GM18861 (cell line): ENCODE results near the gene TMSB15C.
A peak's percentile ranks its signal among the peaks of the same experiment; 100 is the strongest.
"Not testable (repeated sequence)": the region's sequence is repeated elsewhere in the genome, so short reads cannot be mapped to it uniquely, and the experiment has no call there.

Experiments used
- ATAC-seq: cut with Tn5 transposase; IDR thresholded peaks from one replicate; pipeline ENCODE4 v1.9.1; 2021; ENCODE audit not compliant: unreplicated experiment

The TMSB15C gene

GRCh38 chrX:104075778-104076445, at the start of gene TMSB15C:
Gene TMSB15C, minus strand, starts transcription at chrX:104076236.
- not testable (repeated sequence) for ATAC-seq

- ATAC-seq = no peak
Measured at GRCh38 chrX:104122829-104123228, 46.8 kb upstream of the TMSB15C start.

GRCh38 chrX:104118765-104119164, 42.7 kb upstream of the TMSB15C start:
- no peak for ATAC-seq

GRCh38 chrX:104117759-104118158, 41.7 kb upstream of the TMSB15C start:
- ATAC-seq = no peak

- ATAC-seq = peak; percentile 31
Measured at GRCh38 chrX:104113222-104113965, 37.4 kb upstream of the TMSB15C start.

- peak; percentile 70 for ATAC-seq
Measured at GRCh38 chrX:104112326-104112951, 36.4 kb upstream of the TMSB15C start, which contains the start of gene ZCCHC18. Gene ZCCHC18, plus strand, starts transcription at chrX:104112523. Its CDS starts 1,589 bp downstream, at chrX:104114112.

GRCh38 chrX:104110491-104111240, 34.6 kb upstream of the TMSB15C start:
- peak; percentile 27 for ATAC-seq

GRCh38 chrX:104108955-104109354, 32.9 kb upstream of the TMSB15C start:
- no peak for ATAC-seq

GRCh38 chrX:104105330-104106262, 29.6 kb upstream of the TMSB15C start:
- no peak for ATAC-seq

GRCh38 chrX:104104676-104105075, 28.6 kb upstream of the TMSB15C start:
- ATAC-seq = no peak

- no peak for ATAC-seq
Measured at GRCh38 chrX:104098919-104099318, 22.9 kb upstream of the TMSB15C start.

- peak; percentile 74 for ATAC-seq
Measured at GRCh38 chrX:104098151-104098808, 22.2 kb upstream of the TMSB15C start.

GRCh38 chrX:104085919-104086318, 9.9 kb upstream of the TMSB15C start:
- no peak for ATAC-seq

- ATAC-seq = no peak
Measured at GRCh38 chrX:104085477-104085876, 9.4 kb upstream of the TMSB15C start.

- ATAC-seq = no peak
Measured at GRCh38 chrX:104084534-104085277, 8.7 kb upstream of the TMSB15C start.

- no peak for ATAC-seq
Measured at GRCh38 chrX:104084063-104084462, 8.0 kb upstream of the TMSB15C start.

- not testable (repeated sequence) for ATAC-seq
Measured at GRCh38 chrX:104077854-104078253, 1.8 kb upstream of the TMSB15C start.

GRCh38 chrX:104062636-104063035, 13.4 kb downstream of the TMSB15C start:
- ATAC-seq = not testable (repeated sequence)

GRCh38 chrX:104054956-104055355, 21.1 kb downstream of the TMSB15C start:
- ATAC-seq = not testable (repeated sequence)
